Stimulated activated CD4-positive, alpha-beta T cell treated with anti-CD3 and anti-CD28 coated beads, TNF-alpha, amount 100 ng/mL, for 48 hours (primary cell): ENCODE data around the gene MID1.

Experiments
- DNase-seq, 3 donors: peaks; one replicate each; pipeline ENCODE4 v3.0.0-alpha.2; 2020; ENCODE audit warnings: low read depth in 3 of 3

Gene MID1, protein sequence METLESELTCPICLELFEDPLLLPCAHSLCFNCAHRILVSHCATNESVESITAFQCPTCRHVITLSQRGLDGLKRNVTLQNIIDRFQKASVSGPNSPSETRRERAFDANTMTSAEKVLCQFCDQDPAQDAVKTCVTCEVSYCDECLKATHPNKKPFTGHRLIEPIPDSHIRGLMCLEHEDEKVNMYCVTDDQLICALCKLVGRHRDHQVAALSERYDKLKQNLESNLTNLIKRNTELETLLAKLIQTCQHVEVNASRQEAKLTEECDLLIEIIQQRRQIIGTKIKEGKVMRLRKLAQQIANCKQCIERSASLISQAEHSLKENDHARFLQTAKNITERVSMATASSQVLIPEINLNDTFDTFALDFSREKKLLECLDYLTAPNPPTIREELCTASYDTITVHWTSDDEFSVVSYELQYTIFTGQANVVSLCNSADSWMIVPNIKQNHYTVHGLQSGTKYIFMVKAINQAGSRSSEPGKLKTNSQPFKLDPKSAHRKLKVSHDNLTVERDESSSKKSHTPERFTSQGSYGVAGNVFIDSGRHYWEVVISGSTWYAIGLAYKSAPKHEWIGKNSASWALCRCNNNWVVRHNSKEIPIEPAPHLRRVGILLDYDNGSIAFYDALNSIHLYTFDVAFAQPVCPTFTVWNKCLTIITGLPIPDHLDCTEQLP

DNA sequence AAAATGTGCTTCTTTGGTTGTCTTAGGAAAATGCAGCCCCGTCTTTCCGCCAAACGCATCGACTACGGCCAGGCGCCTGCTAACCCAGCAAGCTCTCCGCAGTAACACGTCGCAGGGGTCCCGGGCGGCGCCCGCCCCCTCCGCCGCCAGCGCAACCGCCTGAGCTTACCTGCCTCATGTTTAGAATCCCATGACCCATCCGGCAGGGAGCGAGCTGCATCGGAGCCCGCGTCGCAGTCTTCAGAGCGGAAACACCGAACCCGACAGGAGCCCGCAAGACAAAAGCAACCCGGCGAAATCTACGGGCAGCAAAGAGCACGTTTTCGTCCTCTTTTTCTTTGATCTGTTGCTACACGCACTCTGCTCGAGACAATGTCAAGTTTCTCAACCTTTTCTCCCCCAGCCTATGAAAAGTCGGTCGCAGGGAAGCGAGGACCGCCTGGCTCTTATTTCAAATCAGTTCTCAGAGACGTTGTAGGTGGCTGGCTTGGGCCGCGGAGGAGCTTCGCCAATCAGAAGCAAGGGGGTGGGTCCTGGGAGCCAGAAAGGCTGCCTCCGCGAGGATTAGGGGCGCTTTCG lies at the start of gene MID1:
Gene MID1 (minus strand): TSS at position 465 of the 579 bp plus-strand sequence. CDS start 53,038 bp downstream, outside the sequence.
- DNase-seq: no peak

DNA sequence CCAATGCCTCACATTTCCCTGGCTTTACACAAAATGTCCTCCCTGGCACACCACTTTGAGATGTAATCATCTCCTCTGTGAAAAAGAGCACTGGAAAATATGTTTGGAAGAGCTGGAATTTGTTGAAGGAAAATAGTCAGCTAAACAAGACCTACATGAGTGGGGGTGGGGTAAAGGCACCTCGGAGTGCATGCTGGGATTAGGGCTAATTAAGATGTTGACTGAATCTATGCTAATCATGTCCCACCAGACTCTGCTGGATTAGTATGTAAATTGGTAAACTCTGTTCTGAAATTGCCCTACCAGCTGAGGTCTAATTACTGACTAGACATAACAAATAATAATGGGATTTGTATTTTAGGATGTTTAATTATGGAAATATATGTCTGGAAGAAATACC lies 46.8 kb upstream of the MID1 start:
- DNase-seq: no peak

DNA sequence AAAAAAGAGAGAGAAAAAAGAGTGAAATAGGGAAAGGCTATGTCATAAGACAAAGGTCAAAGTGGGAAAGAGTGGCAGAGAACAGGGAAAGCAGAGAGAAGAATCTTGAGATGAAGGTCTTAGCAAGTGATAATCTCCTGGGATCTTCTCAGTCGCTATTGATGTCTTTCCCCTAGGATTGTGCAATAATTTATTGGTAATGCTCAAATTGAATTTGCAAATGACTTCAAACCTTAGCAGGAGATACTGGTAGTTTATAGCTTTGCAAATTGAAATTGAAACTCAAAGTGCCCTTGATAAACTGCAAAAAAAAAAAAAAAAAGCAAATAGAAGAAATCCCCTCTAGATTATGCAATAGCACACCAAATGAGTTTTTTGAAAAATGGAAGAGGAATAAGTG lies 45.7 kb upstream of the MID1 start:
- DNase-seq: no peak

DNA sequence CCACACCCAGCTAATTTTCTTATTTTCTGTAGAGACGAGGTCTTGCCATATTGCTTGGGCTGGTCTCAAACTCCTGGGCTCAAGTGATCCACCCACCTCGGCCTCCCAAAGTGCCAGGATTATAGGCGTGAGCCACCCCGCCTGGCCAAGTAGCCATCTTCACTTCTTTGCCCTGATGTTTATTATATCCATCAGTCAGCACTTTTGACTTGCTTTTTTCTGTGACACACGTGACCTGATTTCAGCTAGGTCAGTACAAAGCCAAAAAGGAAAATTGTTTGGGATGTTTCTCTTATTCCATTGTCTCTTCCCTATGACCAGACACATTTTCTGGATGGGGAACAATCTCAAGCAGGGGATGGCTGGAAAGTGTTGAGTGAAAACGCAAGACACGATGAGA lies 45.3 kb upstream of the MID1 start:
- DNase-seq: no peak

DNA sequence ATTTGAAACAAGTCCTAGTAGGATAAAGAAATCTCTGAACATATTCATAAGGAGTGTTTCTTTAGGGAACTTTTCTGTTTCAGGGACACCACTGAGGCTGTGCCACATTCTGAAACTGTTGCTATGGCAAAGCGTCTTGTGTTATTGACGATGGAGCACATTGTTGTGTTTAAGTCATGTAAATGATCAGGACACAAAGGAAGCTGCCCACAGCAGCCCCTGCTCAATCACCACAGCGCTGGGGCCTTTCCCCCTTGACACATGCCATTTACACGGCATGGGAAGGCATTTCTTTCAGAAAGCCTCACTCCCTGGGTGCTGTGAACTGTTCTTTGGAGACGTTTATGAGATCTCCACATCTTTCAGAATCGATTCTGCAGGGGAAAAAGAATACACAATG lies 39.8 kb upstream of the MID1 start:
- no peak for DNase-seq

DNA sequence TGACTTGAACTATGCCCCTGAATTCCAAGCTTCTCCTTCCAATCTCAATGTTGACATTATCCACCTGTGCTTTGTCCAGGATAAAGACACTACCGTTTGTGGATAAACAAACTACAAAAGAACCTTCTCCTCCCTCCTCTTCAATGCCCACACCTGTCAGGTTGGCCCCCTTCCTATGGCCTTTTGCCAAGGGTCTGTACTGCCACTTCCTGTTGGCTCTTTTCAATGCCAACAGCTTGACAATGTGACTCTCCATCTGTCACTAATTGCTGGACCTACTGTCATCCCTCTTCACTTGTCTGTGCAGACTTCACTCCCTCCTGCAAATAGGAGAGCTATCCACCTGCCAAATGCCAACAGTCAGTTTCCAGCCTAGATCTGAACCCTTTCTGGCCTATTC lies 35.8 kb upstream of the MID1 start:
- DNase-seq: no peak

DNA sequence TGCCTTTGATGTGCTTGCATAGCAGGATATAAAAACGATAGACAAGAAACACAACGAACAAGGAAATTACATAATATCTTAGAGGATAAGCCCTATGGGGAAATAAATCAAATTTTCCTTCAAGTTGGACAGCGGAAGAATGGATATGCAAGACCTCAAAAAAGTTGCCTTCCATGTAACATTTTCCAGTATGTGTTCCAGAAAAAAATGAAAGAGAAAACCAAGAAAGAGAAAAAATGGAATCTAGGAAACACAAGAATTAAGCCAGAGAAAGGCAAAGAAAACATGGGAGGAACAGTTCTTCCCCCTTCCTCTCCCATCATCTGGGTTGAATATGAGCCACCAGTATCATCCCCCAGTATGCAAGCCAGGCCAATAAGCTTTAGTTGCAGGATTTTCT lies 34.6 kb upstream of the MID1 start:
- no peak for DNase-seq

DNA sequence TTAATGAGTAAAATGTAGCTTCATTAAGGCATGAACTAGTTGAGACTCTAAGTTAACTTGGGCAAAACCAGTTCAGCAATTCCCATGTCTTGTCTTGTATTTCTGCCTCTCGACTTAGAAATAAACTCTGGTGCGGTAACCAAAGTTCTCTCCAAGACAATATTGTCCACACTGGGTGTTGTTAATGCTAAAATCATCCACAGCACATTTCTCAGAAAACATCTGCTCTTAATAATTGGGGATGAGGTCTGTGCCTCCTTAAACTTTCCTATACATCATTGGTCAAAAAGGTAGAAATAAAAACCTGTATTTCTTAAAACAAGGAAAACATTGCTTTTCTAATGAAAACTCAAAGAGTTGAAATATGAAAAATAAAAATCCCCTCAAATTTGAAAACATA lies 32.9 kb upstream of the MID1 start:
- no peak for DNase-seq

DNA sequence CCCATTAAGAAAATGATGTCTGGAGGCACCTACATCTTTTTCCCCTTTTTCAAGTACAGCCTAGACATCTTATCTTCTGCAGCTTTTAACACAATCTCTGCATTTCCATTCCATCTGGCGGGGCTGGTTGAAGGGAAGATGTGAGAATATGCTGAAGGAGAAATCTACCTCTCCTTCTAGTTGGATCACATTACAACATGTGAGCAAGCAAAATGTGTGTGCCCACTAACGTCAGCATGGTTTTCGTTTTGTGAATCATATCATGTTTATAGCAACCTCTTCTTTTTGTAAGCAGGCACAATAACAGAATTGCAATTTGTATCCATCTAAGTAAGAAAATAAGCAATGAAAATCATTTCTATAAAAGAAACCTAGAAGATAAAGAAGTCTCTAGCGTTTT lies 28.9 kb upstream of the MID1 start:
- DNase-seq: no peak

DNA sequence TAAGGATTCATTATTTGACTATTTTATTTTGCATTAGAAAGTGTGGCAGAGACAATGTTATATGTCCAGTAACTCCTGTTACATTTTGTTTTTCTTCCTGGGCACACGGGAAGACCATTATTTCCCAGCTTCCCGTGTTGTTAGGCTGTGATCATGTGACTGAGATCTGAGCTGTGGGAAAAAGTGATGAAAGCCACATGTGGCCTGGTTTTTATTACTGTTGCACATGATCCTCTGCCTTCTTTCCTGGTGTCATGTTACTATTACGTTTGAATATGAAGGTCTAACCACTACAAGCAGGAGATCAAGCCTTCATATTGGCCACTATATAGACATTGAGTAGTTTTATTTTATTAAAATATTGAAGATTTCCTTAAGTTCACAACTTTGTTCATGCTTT lies 28.2 kb upstream of the MID1 start:
- no peak for DNase-seq

DNA sequence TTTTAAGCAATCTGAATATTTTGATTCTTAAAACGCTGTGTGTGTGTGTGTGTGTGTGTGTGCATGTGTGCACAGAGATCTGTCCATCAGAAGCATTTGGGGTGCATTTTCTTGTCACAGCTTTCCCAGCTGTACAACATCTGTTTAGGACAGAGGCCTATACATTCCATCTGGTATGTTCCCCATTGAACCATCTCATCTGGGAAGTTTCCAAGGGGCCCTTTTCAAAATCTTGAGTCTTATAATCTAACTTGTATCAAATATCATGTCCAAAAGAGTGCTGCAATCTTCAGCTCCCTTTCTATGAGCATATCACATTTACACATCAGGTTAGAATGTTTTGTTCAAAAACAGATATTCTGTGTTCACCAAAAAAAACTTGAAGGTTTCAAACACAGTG lies 16.5 kb upstream of the MID1 start:
- no peak for DNase-seq

DNA sequence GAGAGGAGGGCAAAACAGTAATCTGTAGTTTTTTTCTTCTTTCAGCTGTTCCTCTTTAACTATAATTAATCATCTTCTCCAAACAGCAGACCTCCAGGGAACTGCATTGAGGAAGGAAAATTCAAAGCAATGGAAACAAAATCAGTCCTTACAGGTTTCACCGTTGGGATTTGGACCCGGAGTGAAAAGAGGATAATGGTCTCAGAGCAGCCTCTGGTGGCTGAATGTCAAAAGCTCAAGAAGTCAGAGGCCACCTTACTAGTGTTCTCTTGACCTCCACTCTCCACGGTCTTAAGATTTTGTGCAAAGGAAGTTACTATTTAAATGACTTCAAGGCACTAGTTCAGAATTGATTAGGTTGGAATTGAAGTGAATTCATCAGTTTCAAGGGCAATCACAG lies 16.0 kb upstream of the MID1 start:
- no peak for DNase-seq

DNA sequence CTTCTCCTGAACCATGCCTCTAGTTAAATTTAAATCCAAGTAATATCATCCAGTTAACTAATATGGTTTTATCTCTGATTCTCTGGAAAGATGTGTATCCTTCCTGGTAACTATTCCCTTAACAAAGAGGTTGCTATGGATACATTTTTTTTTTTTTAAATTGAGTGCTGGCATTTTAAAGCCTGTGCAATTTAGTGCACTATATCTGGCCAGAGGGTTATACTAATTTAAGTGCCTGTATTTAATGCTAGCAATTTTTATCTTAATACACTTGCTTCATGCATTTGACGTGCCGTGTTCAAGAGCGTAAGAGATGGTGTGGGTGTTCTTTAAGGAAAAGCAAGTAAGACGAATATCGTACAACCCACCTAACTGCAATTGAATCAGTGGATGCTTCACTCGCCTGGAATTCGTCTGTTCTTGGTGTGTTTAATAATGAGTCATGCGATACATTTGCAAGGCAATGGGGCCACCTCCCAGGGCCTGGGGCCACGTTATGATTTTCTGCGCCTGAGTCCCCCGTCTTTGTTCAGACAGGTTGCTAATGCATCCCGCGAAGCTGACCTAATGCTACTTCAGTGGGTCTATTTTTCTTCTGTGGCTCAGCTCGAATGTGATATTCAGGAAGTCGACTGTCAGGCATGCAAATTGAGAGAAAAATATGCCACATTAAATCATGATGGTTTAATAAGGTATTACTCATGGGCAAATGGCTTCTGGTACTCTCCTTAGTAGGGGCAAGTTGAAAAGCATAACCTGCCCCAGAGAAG lies 14.2 kb upstream of the MID1 start:
- DNase-seq: no peak

DNA sequence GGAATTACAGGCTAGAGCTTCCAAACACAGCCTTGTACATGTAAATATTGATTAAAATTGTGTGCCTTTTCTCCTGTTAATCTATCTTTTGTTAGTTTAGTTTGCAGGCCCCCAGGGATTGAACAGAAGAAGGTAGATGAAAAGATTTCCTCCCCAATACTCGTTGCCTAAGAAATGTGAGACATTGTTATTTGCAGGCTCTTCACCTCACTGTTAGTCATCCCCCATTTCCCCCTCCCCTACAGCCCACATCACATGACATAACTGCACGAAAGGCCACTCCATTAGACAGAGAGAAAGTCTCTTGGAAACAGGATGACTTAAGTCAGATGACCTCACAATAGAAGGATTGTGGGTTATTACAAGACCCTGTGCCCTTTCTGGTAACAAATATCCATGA lies 13.3 kb upstream of the MID1 start:
- DNase-seq: no peak

DNA sequence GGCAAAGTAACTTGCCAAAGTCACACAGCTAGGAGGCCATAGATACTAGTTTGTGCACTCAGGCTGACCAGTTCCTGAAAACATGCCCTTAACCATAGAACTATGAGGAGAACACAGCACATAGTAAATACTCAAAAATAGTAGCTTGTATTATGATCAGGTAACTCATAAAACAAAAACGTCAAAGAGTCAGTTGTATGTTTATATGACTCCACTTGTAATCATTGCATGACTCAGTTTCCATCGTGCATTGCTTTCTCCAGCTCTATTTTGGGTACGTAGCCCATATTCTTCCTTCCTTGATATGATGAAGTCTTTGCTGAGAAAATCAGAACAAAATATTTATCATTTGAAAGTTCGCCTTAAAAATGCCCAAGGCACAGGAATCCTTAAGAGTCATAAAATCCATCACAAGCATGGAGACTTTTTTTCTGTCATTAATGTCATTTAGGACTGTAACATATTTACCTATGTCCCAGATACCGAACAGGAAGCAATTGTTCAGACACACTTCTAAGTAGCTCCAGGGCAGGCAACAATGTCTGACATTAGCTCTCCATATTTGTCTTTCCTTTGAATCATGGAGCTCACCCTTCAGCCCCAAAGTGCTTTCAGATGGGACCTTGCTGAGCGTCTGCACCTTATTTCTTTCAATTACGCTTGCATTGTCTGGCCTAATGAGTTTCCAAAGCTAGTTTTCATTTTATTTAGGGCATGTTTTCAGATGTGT lies 11.2 kb upstream of the MID1 start:
- no peak for DNase-seq

DNA sequence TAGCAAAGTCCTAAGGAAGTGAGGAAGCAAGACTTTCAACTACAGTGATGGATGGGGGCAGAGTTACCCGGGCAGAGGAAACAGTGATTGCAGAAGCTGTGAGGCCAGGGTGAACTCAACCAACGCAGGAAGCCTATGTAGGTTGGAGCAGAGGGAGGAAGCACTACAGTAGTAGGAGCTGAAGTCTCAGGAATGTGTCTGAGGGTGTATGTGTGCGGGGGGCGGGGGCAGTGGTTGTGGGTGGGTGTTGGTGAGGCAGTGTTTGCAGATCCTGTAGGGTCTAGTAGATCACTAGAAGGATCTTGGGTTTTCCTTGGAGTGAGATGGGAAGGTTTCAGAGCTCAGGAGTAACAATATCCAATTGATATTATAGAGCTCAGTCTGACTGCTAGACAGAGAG lies 9.9 kb upstream of the MID1 start:
- no peak for DNase-seq

DNA sequence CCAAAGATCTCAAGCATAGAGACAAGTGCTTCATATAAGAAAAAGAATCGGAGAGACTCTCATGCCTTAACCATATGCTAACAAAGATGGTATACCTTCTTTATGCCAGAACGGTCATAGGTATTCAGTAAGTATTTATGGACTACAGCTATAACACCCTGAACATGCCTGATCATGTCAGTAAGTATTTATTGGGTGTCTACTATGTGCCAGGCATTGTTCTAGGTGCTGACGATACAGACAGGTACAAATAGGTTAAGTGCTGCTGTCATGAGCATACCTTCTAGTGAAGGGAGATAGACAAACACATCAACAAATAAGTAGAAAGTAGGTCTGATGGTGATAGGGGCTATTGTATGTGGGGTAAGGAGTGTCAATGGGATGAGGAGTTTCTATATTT lies 9.5 kb upstream of the MID1 start:
- no peak for DNase-seq

DNA sequence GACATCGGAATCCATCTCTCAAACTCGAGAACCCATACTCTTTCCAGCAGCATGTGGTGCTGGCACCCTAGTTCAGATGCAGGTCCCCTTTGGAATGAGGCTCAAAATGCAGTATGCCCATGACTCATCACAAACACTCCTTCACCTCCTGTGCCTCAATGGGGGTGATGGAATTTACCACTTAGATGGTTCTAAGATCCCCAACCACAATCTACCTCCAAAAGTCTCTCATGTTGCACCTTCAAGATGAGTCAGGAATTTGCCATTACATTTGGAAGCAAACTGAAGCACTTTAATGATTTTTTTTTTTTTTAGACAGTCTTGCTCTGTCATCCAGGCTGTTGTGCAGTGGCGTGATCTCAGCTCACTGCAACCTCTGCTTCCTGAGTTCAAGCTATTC lies 8.5 kb upstream of the MID1 start:
- DNase-seq: no peak

DNA sequence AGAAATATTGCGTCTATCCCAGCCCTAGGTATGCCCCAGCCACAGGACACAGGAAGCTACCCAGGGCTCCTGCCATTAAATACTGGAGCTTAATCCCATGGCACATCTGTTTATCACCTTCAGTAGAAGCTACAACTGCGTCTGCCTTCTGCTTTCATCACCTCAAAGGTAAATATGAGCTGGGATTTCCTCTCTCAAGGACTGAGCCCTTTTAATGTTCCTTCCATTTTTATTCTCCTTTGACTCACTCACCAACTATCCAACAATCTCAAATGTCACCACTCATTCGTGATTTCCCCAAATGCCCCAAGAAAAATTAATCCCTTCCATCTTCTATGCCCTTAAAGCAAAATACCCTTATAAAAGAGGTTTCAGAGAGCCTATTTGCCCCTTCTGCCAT lies 1.8 kb upstream of the MID1 start:
- no peak for DNase-seq

DNA sequence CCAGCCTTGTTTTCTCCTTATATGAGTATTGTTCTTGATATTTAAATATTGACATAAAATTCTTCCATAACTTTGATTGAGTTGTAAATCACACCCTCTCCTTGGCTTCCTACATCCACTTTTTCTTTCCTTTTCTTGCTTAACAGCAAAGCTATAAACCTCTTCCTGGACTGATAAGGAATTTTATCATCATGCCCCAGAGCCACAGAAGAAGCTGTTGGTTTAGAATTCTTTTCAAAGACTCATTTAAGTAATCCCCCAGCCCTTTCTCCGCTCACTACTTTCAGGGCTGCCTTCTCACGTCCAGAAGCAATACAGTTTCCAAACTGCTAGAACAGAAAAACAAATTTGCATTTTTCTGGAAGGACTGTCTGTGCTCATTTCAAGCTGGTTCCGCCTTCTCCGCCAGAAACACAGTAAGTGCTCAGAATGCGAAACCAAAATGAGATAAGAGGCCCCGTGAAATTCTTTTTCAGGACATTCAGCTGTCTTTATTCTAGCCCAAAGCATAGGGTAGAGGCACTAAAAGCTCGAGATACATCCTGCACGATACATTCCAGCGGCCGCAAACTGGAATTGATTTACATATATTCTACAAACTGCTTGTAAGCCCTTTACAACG lies 849 bp downstream of the MID1 start:
- no peak for DNase-seq

DNA sequence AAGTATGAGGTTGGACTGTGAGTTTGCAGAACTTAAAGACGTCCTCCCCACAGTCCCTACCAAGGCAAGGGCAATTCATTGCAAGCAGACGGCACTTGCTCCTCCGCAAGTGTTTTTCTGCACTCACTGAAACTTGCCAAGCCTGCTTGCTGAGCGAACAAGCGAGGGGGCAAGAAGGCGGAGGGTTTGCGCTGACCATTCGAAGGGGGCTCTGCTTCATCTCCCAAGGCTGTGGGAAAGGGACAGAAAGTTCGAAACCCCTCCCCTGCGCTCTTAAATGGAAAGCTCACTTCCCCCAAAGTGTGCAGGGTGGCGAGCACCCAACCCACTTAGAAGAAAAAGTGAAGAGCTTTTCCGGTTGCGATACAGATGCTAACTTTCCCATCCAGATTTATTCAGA lies 1.4 kb downstream of the MID1 start:
- DNase-seq: no peak
